G401.6 (cell line): ENCODE results near the gene ADSS1.

ENCODE experiments used
- FAIRE-seq: peaks from 2 replicates; lab custom pipeline; 2012; peaks lifted over from hg19 to GRCh38; lab: Jason Lieb, UNC

Gene ADSS1

DNA sequence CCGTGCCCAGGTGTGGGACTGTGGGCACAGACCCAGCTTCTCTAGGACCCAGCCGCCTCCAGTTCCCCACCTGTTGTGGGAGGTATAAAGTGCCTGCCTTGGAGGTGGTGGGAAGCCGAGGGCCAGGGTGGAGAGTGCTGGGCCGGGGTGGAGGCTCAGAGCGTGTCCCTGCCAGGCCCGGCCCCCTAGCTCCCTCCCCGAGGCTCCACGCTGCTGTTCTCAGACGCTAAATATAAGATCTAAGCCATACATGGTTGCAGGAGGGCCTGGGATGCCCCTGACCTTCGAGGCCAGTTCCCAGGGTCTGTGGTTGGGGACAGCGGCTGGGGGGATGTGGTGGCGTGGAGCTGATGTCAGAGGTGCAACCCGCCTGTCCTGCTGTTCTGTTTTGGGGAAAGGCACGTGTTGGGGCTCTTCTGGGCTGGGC, 23.8 kb upstream of the ADSS1 start:
- FAIRE-seq: no peak

DNA sequence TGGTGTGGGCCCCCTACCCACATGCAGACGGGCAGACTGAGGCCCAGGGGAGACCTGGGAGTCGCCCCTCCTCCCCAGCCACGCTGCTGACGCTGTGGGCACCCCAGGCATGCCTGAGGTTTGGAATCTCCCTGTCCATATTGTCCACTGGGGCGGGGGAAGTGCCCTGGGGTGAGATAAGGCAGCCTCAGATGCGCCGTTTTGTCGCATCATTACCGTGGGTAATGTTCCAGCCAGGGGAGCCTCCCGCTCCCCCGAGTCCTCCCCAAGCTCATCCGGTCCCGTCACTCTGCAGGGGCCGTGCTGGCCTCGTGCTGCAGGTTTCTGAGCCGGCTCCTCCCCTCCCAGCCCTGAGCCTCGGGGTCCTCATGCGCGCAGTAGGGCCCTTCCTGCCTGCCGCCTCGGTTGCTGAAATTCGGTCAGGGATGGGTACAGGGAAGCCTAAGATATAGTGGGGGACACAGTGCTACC, 23.2 kb upstream of the ADSS1 start:
- FAIRE-seq: no peak

DNA sequence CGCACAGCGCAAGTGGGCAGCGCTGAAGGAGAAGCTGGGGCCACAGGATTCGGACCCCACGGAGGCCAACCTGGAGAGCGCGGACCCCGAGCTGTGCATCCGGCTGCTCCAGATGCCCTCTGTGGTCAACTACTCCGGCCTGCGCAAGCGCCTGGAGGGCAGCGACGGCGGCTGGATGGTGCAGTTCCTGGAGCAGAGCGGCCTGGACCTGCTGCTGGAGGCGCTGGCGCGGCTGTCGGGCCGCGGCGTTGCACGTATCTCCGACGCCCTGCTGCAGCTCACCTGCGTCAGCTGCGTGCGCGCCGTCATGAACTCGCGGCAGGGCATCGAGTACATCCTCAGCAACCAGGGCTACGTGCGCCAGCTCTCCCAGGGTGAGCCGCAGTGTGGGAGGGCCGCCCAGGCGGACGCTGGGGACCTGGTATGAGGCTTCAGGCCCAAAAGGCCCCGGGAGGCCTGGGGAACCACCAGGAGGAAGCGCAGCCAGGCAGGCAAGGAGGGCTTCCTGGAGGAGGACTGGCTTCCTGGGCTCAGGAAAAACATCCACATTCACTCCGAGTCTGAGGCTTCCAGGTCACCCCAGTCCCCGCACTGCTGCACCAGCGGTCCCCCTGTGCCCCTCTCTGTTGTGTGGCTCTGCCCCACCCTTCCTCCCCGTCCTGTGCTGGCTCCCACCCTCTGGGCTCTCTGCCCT, 22.5 kb upstream of the ADSS1 start:
- FAIRE-seq: no peak

DNA sequence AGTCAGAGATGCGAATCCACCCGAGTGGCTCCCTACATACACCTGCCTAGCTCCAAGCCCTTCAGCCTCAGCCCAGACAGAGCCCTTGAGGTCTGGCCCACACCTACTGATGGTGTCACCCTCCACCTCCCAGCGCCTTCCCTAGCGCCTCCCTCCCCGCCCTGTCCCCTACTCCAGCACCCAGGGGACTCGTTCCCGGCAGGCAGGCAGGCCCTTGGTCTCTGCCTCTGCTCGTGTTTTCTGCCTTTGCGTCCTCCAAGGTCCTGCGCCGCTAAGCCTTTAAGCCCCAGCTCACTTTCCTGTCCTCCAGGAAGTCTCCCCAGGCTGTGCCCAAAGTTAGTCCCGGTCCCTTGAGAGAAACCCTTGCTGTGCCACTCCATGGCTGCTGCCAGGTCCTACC, 21.9 kb upstream of the ADSS1 start:
- no peak for FAIRE-seq

DNA sequence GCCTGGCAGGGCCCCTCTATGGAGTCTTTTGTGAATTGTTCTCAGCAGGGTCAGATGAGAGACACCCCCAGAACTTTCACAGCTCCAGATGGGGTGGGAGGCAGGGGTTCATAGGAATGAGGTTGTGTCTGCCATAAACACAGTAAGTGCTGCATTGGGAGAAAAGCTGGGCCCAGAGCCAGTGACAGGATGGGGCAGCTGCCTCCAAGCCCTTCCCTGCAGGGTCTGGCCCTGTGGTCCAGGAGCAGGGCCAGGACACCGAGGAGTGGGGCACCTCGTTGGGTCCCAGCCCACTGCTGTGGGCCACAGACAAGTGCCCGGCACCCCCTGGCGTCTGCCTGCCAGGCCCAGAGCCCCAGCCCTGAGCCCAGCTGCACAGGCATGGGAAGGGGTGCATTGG, 21.4 kb upstream of the ADSS1 start:
- no peak for FAIRE-seq

DNA sequence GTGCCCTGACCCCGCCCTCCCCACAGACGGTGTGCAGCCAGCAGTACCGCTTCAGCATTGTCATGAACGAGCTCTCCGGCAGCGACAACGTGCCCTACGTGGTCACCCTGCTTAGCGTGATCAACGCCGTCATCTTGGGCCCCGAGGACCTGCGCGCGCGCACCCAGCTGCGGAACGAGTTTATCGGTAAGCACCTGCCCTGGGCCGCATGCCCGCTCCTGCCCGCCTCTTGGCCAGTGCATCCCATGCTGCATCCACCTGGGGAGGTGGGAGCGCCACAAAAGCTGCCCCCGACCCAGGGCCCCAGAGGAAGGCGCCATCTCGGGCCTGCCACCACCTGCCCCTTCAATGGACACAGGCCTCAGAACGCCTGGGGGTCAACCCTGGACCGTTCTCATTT, 20.8 kb upstream of the ADSS1 start:
- FAIRE-seq: no peak

DNA sequence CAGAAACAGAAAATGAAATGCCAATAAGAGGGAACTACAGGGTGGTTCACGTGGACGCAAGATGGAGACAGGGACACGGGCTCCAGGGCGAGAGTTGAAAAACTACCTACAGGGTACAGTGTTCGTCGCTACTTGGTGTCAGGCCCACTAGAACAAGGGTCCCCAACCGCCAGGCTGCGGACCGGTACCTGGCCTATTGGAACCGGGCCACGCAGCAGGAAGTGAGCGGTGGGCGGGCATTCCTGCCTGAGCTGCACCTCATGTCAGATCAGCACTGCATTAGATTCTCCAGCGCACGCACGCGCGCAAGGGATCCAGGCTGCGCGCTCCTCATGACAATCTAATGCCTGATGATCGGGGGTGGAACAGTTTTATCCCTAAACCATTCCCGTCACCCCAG, 19.8 kb upstream of the ADSS1 start:
- no peak for FAIRE-seq

DNA sequence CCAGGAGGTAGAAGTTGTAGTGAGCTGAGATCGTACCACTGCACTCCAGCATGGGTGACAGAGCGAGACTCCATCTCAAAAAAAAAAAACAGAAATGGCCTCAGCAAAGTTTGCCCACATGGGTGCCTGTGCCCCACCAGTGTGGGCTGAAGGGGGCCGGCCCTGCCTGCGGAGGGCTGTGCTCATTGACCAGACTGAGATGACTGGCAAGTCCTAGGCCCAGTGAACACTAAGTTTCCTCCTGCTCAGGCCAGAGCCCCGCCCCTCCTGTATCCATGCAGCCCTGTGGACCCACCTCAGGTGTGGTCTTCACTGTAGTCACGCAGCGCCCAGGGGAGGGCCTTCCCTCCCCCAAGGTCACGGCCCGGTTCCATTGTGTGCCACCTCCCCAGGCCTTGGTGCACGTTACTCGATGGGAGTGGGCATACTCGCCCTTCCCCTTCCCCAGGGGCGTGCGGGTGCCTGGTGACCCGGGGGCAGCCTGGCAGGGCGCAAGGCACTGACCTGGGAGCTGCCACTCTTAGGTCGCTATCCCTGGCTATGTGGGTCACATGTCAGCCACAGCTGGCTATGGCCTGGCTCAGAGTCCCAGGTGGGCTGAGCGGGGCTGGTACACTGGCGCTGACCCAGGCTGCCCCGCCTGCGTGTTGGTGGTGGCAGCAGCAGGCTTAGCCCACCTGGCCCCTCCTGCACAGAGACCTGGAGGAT, 18.5 kb upstream of the ADSS1 start:
- FAIRE-seq: no peak

DNA sequence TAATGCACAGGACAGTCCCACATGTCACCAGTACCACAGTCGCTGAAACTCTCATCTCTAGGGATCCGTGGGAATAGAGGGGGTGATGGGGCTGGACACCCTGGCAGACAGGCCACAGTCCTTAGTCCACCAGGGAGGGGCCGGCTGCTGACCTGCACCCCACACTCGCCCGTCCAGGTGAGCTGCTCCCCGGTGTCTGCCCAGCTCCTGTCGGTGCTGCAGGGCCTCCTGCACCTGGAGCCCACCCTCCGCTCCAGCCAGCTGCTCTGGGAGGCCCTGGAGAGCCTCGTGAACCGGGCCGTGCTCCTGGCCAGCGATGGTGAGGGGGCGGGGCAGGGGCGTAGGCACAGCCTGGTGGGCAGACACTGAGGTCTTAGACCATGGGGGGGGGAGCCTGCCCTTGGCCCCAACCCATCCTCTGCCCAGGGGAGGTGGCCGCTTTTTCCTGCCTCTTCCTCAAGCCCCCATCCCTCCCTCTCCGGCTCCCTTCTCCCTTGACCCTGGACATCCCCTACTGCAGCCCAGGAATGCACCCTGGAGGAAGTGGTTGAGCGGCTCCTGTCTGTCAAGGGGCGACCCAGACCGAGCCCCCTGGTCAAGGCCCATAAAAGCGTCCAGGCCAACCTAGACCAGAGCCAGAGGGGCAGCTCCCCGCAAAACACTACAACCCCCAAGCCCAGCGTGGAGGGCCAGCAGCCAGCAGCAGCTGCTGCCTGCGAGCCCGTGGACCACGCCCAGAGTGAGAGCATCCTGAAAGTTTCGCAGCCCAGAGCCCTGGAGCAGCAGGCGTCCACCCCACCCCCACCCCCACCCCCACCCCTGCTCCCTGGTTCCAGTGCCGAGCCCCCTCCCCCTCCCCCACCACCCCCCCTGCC, 17.1 kb upstream of the ADSS1 start:
- no peak for FAIRE-seq

DNA sequence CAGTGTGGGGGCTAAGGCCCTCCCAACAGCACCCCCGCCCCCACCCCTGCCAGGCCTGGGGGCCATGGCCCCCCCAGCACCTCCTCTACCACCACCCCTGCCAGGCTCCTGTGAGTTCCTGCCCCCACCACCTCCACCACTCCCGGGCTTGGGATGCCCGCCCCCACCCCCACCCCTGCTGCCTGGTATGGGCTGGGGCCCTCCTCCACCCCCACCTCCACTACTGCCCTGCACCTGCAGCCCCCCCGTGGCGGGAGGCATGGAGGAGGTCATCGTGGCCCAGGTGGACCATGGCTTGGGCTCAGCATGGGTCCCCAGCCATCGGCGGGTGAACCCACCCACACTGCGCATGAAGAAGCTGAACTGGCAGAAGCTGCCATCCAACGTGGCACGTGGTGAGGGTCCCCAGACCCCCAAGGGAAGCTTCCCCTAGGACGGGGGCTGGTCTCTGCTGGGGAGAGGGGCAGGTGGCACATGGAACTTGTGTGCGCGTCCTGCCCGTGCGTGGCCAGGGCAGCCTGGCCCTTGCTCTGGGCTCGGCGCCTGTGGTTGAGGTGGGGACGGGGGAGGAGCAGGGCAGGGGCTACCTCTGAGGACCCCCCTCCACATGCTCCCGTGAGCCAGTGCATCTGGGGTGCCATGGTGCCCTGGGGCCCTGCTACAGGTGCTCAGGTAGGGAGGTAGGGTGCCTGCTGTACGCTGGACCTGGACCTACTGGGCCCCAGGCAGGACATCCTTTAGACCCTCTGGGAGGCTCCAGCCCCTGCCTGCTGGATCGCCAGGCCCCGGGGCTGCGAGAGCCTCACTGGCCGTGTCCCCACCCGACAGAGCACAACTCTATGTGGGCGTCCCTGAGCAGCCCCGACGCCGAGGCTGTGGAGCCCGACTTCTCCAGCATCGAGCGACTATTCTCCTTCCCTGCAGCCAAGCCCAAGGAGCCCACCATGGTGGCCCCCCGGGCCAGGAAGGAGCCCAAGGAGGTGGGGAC, 16.1 kb upstream of the ADSS1 start:
- FAIRE-seq: no peak

DNA sequence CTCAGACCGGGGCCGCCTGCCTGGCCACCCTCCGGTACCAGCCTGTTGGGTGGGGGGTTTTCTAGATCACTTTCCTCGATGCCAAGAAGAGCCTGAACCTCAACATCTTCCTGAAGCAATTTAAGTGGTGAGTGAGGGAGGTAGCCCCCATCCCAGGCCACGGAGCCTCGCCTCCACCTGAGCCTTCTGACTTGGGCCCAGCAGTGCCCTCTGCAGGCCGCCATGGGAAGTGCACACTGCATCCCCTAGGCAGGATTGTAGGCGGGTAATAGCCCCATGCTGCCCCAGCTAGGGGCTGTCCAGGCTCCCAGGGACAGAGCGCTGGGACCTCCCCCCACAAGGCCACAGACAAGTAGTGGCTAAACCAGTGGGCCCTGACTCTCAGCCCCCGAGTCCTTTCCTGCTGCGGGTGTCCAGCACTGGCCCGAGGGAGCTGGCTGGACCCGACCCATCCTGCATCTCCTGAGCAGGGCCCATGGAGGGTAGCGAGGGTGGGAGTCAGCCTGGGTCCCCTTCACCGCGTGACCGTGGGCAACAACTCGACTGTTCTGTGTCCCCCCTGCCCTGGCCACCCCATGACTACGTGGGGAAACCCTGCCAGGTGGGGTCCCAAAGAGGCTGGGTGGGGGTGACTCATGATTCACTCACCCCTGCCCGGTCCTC, 15.3 kb upstream of the ADSS1 start:
- peak; percentile 89 for FAIRE-seq

DNA sequence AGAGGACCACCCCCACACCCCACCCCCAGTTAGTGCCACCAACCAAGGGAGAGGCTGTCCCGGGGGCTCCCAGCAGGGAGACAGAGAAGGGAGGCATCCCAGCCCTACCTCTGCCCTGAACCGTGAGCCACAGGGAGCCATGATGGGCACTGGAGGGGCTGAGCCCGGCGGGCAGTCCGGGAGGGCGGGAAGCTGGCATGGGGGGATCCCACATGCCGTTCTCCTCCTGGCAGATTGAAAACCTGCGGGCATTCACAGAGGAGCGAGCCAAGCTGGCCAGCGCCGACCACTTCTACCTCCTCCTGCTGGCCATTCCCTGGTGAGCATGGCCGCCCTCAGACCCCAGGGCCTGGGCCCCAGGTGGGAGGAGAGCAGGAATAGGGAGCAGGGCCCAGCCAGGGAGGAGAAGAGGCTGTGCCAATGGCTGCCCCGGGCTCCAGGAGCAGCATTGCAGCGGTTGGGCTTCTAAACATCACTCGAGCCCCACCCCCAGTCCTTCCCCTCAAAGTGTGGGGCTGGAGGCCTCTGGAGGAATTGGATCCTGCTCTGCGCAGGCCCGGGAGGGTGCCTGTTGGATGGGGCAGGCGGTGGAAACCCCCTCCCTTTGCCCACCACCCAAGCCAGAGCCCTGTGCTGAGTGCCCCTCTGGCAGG, 14.5 kb upstream of the ADSS1 start:
- no peak for FAIRE-seq

DNA sequence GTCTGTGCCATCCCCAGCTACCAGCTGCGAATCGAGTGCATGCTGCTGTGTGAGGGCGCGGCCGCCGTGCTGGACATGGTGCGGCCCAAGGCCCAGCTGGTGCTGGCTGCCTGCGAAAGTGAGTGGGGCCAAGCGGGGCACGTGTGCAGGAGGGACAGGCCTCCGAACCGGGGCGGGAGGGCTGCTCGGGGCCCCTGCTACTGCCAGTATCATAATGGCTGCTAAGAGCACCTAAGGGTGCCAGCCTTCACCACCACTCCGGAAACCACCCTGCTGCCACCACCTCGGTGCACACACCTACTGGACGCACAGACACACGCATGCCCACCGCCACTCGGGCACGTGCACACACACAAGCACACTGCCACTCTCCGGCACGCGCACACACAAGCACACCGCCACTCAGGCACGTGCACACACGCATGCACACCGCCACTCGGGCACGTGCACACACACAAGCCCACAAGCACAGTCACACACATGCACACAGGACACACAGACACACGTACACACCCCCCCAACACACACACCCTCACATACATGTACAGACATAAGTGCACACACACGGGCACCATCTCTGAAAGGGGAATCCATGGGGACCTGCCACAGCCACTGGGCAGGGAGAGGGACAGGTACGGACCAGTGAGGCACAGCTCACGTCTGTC, 13.8 kb upstream of the ADSS1 start:
- no peak for FAIRE-seq

DNA sequence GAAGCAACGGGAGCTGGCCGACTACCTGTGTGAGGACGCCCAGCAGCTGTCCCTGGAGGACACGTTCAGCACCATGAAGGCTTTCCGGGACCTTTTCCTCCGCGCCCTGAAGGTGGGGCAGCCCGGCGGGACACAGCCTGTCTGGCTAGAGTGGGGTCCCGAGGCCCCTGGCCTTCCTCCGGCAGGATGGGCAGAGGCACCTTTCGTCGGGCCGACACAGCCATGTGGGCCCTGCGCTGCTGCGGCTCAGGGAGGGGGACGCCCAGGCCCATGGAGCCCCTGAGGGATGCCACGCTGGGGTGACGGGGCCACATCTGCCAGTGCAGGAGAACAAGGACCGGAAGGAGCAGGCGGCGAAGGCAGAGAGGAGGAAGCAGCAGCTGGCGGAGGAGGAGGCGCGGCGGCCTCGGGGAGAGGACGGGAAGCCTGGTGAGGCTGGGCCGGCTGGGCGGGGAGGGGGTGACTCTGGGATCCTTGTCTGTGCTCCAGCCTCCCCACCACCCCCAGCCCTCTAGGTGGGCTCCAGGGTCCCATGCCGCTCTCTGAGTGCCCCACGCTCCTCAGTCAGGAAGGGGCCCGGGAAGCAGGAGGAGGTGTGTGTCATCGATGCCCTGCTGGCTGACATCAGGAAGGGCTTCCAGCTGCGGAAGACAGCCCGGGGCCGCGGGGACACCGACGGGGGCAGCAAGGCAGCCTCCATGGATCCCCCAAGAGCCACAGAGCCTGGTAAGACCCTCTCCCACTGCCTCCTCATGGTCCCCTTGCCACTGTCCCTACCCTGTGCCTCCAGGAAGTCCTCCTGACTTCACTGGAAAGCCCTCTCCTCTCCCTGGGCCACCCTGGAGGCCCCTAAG, 10.9 kb upstream of the ADSS1 start:
- no peak for FAIRE-seq

DNA sequence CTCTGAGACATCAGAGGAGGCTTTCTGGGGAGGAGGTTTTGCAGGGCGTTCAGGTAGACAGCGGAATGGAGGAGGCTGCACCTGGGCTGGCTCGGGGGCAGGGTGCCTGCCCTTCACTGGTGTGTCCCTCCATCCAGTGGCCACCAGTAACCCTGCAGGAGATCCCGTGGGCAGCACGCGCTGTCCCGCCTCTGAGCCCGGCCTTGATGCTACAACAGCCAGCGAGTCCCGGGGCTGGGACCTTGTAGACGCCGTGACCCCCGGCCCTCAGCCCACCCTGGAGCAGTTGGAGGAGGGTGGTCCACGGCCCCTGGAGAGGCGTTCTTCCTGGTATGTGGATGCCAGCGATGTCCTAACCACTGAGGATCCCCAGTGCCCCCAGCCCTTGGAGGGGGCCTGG, 10.0 kb upstream of the ADSS1 start:
- FAIRE-seq: no peak

DNA sequence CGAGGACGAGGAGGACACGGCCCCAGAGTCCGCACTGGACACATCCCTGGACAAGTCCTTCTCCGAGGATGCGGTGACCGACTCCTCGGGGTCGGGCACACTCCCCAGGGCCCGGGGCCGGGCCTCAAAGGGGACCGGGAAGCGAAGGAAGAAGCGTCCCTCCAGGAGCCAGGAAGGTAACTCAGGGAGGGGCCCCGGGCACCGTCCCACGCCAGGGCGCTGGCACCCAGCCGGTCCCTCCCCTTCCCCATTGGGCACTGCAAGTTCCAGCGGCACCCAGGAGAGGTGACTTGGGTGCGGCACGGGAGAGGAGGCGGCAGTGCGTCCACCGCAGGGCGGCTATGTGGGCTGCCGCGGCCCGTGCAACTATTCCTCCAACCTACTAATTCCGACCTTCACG, 9.3 kb upstream of the ADSS1 start:
- FAIRE-seq: no peak

DNA sequence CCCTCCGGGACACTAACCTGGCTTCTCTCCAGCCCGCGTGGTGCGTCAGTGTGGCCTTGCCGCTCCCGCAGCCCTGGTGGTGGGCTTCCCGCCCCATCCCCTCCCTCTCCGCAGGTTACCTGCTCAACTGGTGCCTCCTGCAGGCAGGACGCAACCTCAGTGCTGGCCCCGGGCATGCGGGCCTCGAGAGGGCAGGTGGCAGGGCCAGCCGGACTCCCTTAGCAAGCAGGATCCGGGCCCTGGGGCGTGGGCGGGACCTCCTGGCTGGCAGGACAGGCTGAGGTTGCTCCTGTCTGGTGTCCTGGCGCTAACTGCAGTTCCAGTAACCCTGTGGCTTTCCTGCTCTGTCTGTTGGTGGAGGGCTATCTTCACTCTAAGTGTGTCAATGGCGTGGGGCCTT, 8.6 kb upstream of the ADSS1 start:
- FAIRE-seq: no peak

DNA sequence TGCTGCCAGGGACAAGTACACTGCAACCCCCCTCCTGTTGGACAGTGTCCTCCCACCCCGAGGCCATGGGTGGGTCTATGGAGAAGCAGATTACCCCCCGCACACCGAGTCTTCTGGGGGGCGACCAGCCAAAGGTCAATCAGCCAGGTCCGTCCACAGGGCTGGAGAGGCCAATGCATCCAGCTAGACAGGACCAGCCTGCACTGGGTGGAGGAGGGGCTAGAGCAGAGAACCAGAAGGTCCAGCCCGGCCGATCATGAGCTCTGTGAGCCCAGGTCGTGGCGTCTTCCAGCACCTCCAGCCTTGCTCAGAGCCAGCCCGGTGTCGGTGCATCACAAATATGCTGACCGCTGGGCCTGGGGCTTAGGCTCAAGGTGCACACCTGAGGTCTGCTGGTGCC, 8.2 kb upstream of the ADSS1 start:
- no peak for FAIRE-seq

DNA sequence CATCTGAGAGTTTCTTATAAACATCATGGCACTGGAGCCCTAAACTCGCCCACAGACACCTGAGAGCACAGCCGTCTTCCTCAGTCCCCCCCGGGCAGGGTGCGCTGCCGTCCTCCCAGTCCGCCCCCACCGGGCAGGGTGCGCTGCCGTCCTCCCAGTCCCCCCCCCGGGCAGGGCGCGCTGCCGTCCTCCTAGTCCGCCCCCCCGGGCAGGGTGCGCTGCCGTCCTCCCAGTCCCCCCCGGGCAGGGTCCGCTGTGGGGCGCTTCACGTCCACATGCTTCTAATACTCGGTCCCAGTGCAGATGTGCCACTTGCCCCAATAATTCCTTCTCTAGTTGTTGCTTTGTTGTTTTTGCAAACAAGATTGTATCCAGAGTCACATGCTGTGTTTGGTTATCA, 6.9 kb upstream of the ADSS1 start:
- FAIRE-seq: no peak
